GM18505 (cell line): Measurements from ENCODE around the gene LRRC23.
A peak's percentile ranks its signal among the peaks of the same experiment; 100 is the strongest.
"Not testable (repeated sequence)": the region's sequence is repeated elsewhere in the genome, so short reads cannot be mapped to it uniquely, and the experiment has no call there.

Experiments used
- ATAC-seq: cut with Tn5 transposase; IDR thresholded peaks from one replicate; pipeline ENCODE4 v1.9.1; 2021; ENCODE audit not compliant: unreplicated experiment
- POLR2A ChIP-seq: IDR thresholded peaks from 4 replicates; pipeline ENCODE4 v1.6.1; 2011; ENCODE audit warnings: borderline replicate concordance; ENCODE audit not compliant: insufficient read depth, insufficient read length; ENCODE audit errors: extremely low read depth

LRRC23 gene

DNA sequence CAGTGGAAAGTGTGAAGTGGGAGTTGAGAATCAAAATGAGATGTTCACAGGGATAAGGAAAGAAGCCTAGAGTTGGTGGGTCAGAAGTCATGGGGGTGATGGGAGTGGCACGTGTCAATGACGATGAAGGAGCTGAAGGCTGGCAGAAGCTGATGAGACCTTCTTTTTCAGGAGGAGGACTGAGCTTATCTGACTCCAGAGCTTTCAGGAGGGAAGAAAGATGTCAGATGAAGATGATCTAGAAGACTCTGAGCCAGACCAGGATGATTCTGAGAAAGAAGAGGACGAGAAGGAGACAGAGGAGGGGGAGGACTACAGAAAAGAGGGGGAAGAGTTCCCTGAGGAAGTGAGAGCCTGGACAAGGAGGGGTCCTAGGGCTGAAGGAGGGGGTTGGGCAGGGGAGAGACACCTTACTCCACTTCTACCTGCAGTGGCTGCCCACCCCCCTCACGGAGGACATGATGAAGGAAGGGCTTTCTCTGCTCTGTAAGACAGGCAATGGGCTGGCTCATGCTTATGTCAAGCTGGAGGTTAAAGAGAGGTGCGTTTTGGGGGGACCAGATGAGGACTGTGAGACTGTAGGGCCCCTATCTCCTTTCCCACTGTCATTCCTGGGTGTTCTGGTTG, 905 bp downstream of the LRRC23 start:
- no peak for TF ChIP-seq POLR2A
- no peak for ATAC-seq

DNA sequence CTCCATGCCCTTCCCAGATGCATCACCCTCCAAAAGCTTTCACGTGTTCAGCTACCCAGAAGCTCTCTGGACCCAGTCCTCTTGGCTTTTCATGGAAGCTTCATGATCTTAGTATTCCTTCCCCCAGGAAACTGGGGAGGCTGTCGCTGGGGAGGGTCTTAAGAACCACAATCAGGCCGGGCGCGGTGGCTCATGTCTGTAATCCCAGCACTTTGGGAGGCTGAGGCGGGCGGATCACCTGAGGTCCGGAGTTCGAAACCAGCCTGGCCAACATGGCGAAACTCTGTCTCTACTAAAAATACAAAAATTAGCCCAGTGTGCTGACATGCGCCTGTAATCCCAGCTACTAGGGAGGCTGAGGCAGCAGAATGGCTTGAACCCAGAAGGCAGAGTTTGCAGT, 3.5 kb downstream of the LRRC23 start:
- ATAC-seq: not testable (repeated sequence)

DNA sequence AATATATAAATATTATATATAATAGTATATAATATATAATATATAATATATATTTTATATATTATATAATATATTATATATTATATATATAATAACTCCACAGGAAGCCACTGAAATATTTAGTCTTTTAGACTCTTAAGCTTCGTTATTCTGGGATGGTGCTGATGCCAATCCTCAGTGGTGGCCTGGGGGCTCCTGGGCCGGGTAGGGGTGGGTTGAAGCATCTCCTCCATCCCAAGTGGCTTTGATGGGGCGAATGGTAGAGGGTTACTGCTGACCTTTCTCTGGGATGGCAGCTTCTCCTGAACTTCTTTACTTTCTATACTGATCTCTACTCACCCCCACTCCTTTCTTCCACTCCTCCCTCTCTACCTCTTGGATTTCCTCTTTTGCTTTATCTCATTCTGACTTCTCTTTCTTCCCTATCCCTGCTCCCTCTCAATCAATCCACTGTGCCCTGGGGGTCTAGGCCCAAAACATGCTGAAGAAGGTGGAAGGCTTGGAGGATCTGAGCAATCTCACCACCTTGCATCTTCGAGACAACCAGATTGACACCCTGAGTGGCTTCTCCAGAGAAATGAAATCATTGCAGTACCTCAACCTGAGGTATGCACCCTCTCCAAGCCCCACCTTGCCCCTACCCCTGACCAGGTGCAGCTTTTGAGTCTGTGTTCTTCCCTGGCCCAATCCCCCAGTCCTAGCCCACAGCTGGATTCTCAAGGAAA, 5.0 kb downstream of the LRRC23 start:
- no peak for ATAC-seq
- TF ChIP-seq POLR2A: no peak

DNA sequence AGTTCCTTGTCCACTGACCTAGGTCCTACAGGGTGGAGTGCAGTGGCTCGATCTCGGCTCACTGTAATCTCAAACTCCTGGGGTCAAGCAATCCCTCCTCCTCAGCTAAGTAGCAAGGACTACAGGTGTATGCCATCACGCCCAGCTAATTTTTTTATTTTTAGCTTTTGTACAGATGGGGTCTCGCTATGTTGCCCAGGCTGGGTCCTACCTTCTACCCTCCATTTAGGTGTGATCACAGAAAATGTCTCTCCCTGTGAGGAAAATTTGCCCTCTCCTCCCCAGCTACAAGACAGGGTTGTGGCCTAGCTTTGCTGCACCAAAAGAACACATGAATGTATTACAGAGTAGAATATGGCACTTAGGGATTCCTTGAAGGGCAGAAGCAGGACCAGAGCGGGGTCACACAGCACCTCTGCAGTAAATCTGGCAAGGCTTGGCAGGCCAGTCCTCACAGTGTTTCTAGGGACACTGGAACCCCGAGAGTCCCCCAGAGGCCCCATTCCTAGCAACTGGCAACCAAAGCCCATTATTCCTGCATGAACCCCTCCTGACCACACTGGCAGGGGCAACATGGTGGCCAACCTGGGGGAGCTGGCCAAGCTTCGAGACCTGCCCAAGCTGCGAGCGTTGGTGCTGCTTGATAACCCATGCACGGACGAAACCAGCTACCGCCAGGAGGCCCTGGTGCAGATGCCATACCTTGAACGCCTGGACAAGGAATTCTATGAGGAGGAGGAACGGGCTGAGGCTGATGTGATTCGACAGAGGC, 7.7 kb downstream of the LRRC23 start:
- ATAC-seq: no peak

DNA sequence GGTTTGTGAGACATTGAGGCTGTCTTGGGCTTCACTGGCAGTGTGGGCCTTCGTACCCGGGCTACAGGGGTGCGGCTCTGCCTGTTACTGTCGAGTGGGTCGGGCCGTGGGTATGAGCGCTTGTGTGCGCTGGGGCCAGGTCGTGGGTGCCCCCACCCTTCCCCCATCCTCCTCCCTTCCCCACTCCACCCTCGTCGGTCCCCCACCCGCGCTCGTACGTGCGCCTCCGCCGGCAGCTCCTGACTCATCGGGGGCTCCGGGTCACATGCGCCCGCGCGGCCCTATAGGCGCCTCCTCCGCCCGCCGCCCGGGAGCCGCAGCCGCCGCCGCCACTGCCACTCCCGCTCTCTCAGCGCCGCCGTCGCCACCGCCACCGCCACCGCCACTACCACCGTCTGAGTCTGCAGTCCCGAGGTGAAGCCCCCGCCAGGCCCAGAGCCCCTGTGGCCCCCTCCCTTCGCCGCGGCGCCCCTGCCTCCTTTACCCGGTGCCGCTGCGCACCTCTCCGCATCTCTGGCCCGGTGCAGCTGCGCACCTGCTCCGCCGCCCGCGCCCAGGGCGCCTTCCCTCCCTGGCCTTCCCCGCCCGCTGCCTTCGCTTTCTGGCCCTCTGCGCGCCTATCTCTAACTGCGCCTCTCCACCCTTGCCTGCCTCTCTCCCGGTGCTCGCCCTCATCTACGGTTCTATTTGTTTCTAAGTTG, 9.8 kb downstream of the LRRC23 start, which contains the start of gene ENO2:
ENO2 (plus strand) TSS at position 335 of the 701 bp plus-strand sequence. CDS start 1,253 bp downstream, outside the sequence.
- peak; percentile 54 for TF ChIP-seq POLR2A
- ATAC-seq: peak; percentile 71

More for the DNA sequence above, 7.7 kb downstream of the LRRC23 start:
- no peak for TF ChIP-seq POLR2A

DNA sequence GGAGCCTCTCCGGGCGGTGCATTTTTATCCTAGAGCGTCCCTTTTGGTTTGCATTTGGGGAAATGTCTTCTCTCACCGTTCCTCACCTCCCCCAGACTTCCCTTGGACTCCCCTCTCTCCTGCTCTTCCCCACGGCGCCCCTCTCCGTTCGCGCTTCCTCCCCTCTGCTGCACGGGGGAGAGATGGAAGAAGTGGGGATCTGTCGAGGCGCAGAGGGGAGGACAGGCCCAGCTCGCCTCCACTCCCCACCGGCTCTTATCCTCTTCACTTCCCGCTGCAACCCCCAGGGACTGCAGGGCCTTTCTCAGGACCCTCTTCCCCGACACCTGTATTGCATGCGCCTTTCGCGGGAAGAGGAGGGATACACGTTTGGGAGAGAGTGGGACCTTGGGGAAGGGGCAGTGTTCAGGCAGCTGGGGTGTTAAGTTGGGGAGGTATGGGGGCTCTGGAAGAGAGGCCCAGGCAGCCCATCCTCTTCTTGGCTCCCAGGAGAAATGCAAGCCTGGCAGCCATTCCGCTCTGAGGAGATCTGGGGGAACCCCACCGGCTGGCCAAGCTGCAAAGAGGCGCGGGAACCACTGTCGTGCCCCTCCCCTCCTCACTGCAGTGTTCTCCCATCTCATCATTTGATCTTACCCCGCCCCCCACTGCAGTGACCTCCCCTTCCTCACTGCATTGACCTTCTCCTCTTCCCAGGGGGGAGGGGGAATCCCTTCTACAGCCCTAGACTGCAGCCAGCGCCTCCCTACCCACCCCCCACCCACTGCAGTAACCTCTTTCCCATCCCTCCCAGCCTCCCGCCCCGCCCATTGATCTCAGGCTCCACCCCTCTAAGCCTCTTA, 10.5 kb downstream of the LRRC23 start:
- no peak for TF ChIP-seq POLR2A
- ATAC-seq: no peak

DNA sequence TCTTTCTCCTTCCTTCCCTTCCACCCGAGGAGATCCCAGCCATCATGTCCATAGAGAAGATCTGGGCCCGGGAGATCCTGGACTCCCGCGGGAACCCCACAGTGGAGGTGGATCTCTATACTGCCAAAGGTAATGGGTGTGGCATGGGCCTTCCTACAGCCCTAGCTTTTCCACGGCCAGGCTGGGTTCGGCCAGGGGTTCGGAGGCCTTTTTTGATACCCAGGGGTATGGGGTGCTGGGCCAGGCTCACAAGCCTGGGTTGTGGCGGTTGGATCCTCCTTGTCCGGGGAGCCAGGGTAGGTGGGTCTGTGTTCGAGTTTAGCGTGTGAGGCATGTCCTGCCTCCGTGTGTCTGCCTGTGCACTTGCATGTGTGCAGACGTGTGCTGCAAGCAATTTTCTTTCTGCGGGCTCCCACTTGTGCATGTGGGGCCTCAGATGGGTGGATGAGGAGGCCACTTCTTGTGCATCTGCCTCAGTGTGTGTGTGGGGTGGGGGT, 11.2 kb downstream of the LRRC23 start:
- ATAC-seq: no peak
- TF ChIP-seq POLR2A: no peak

DNA sequence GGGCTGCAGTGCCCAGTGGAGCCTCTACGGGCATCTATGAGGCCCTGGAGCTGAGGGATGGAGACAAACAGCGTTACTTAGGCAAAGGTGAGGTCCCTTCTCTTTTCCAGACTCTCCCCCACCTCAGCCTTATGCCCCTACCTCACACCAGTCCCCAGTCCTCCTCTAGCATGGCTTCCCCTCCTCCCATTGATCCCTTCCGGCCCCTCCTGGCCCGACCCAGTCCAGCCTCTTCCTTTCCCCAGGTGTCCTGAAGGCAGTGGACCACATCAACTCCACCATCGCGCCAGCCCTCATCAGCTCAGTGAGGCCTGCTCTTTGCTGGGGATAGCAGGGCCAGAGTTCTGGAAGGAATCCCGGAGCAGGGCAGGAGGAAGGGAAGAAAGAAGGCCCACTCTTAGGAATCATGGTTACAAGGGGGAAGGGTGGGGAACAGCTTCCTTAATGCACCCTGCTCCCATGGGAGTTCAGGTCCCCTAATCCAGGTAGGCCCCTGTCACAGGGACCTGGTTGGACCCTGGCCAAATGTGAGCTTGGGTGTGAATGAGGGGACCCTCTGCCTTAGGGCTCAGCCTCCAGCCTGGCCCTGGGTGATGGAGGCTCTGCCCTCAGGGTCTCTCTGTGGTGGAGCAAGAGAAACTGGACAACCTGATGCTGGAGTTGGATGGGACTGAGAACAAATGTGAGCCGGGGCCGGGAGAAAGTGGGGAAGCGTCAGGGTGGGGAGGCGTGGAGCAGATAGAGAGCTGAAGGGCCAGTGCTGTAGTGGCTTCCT, 12.0 kb downstream of the LRRC23 start:
- ATAC-seq: no peak
- no peak for TF ChIP-seq POLR2A

DNA sequence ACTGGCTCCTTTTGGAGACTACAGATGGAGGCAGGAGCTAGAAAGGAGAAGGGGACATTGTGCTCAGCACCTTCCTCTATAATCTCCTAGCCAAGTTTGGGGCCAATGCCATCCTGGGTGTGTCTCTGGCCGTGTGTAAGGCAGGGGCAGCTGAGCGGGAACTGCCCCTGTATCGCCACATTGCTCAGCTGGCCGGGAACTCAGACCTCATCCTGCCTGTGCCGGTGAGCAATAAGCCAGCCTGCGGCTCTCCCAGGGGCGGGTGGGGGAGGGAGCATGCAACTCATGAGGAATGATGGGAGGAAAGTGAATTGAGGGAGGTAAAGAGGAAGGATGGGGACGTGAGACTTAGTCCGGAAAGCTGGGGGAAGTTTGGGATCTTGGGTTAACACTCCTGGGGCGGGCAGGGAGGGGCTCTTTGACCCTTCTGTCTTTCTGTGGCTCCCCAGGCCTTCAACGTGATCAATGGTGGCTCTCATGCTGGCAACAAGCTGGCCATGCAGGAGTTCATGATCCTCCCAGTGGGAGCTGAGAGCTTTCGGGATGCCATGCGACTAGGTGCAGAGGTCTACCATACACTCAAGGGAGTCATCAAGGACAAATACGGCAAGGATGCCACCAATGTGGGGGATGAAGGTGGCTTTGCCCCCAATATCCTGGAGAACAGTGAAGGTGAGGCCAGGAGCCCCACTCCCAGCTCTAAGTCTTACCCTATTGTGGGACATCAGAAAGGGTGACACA, 13.0 kb downstream of the LRRC23 start:
- ATAC-seq: no peak

DNA sequence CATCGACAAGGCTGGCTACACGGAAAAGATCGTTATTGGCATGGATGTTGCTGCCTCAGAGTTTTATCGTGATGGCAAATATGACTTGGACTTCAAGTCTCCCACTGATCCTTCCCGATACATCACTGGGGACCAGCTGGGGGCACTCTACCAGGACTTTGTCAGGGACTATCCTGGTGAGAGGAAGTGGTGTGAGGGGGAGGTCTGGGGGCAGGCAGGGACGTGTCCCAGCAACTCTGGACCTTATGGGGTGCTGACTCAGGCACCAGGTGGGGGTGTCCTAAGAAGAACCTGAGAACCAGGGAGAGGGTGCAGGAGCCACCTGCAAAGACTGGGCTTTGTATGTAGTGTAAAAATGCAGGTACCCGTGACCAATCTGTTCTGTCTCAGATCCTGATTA, 15.0 kb downstream of the LRRC23 start:
- ATAC-seq: no peak
- no peak for TF ChIP-seq POLR2A

More for the DNA sequence above, 13.0 kb downstream of the LRRC23 start:
- TF ChIP-seq POLR2A: no peak

DNA sequence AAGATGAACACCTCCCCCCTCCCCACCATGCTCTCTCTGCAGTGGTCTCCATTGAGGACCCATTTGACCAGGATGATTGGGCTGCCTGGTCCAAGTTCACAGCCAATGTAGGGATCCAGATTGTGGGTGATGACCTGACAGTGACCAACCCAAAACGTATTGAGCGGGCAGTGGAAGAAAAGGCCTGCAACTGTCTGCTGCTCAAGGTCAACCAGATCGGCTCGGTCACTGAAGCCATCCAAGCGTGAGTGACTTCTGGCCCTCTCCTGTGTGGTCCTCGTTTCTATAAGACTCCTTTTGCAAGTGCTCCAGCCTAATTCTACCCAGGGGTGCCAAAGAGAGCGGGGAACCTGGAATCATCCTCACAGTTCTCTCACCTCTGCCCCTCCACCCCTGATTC, 16.9 kb downstream of the LRRC23 start:
- no peak for ATAC-seq

More for the DNA sequence above, 16.9 kb downstream of the LRRC23 start:
- no peak for TF ChIP-seq POLR2A
